Right kidney (tissue), 9 donors: ENCODE measurements around the gene SFR1.

ENCODE experiments used
- DNase-seq: peaks from one replicate; pipeline ENCODE4 v3.0.0-alpha.2; 2016
- long read RNA-seq, 8 donors: transcript quantifications; one replicate each; lab custom pipeline, GENCODE V29; 2026

Gene SFR1
- long read RNA-seq, donor 1, partial matches to known transcripts = 11 of 18 reads
- long read RNA-seq, donor 1, other reads (novel, unspliced or antisense) = 0 of 18 reads
- long read RNA-seq, donor 2, partial matches to known transcripts = 0 of 3 reads
- long read RNA-seq, donor 2, other reads (novel, unspliced or antisense) = 0 of 3 reads
- long read RNA-seq, donor 3, partial matches to known transcripts = 0 of 1 reads
- long read RNA-seq, donor 3, other reads (novel, unspliced or antisense) = 0 of 1 reads
- long read RNA-seq, donor 4, partial matches to known transcripts = 0 of 3 reads
- long read RNA-seq, donor 4, other reads (novel, unspliced or antisense) = 0 of 3 reads
- long read RNA-seq, donor 5, transcript SFR1-201 (4 exons, 1,438 nt) = major isoform, 8 of 31 reads
- long read RNA-seq, donor 5, partial matches to known transcripts = 19 of 31 reads
- long read RNA-seq, donor 5, other reads (novel, unspliced or antisense) = 0 of 31 reads
- long read RNA-seq, donor 6, partial matches to known transcripts = 0 of 2 reads
- long read RNA-seq, donor 6, other reads (novel, unspliced or antisense) = 0 of 2 reads
- long read RNA-seq, donor 7, partial matches to known transcripts = 0 of 5 reads
- long read RNA-seq, donor 7, other reads (novel, unspliced or antisense) = 0 of 5 reads
- long read RNA-seq, donor 8, partial matches to known transcripts = 5 of 8 reads
- long read RNA-seq, donor 8, other reads (novel, unspliced or antisense) = 0 of 8 reads

GRCh38 chr10:104121485-104122224 lies at the start of gene SFR1:
SFR1 (plus strand) TSS chr10:104122171; CDS start chr10:104122184, 13 bp downstream.
- peak; percentile 95 for DNase-seq

GRCh38 chr10:104072786-104073185 lies 49.2 kb upstream of the SFR1 start:
- no peak for DNase-seq

- no peak for DNase-seq
Observed at GRCh38 chr10:104074505-104074904, 47.5 kb upstream of the SFR1 start.

GRCh38 chr10:104076743-104077160 lies 45.2 kb upstream of the SFR1 start:
- peak; percentile 31 for DNase-seq

- DNase-seq = peak; percentile 23
Observed at GRCh38 chr10:104077247-104077646, 44.7 kb upstream of the SFR1 start.

GRCh38 chr10:104077663-104078151 lies 44.3 kb upstream of the SFR1 start:
- no peak for DNase-seq

- no peak for DNase-seq
Observed at GRCh38 chr10:104080762-104081161, 41.2 kb upstream of the SFR1 start.

- DNase-seq = no peak
Observed at GRCh38 chr10:104081998-104082397, 40.0 kb upstream of the SFR1 start.

GRCh38 chr10:104084482-104085142 lies 37.4 kb upstream of the SFR1 start:
- no peak for DNase-seq

- no peak for DNase-seq
Observed at GRCh38 chr10:104085801-104086400, 36.1 kb upstream of the SFR1 start, which contains the start of gene COL17A1. COL17A1 (minus strand) TSS chr10:104085880; CDS start chr10:104080673, 5,207 bp downstream.

GRCh38 chr10:104088239-104088638 lies 33.7 kb upstream of the SFR1 start:
- DNase-seq = no peak

- DNase-seq = no peak
Observed at GRCh38 chr10:104089621-104090020, 32.4 kb upstream of the SFR1 start.

- DNase-seq = no peak
Observed at GRCh38 chr10:104090611-104091010, 31.4 kb upstream of the SFR1 start.

GRCh38 chr10:104092749-104093148 lies 29.2 kb upstream of the SFR1 start:
- no peak for DNase-seq

- DNase-seq = no peak
Observed at GRCh38 chr10:104096692-104097091, 25.3 kb upstream of the SFR1 start.

- DNase-seq = no peak
Observed at GRCh38 chr10:104098358-104098925, 23.5 kb upstream of the SFR1 start.

- DNase-seq = no peak
Observed at GRCh38 chr10:104099269-104099668, 22.7 kb upstream of the SFR1 start.

- no peak for DNase-seq
Observed at GRCh38 chr10:104099941-104100340, 22.0 kb upstream of the SFR1 start.

- no peak for DNase-seq
Observed at GRCh38 chr10:104100795-104101194, 21.2 kb upstream of the SFR1 start.

GRCh38 chr10:104101902-104102301 lies 20.1 kb upstream of the SFR1 start:
- no peak for DNase-seq

GRCh38 chr10:104103956-104104355 lies 18.0 kb upstream of the SFR1 start:
- DNase-seq = no peak
